ENCODE results near the gene CELA2A.
"Not testable (repeated sequence)": the region's sequence is repeated elsewhere in the genome, so short reads cannot be mapped to it uniquely, and the experiment has no call there.

DNA sequence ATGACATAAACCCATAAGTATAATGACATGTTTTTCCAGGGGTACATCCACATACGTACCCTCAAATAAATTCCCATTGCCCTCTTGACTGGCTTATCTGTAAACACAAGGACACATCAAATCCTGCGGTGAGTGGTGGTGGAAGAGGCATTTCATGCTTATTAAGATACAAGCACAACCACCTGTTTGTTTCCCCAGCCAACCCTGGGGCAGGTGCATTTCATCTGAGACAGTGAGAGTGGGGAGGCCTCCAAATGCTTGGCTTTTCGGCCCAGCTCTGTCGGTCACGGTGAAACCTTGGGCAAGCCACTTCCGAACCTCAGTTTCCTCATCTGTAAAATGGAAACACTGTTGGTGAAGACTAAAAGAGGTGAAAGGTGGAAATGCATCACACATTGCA, 27.9 kb downstream of the CELA2A start:
- TF ChIP-seq CTCF (conservative IDR thresholded peaks at IDR 0.05; ENCODE audit: low read length); EZH2phosphoT487 (IDR thresholded peaks at IDR 0.05; ENCODE audit: borderline replicate concordance): not testable (repeated sequence)
